ENCODE data around the gene C2orf78.
"Not testable (repeated sequence)": the region's sequence is repeated elsewhere in the genome, so short reads cannot be mapped to it uniquely, and the experiment has no call there.

The C2orf78 gene

GRCh38 chr2:73783883-73784282, at the start of gene C2orf78:
TSS of gene C2orf78 (plus strand) at chr2:73784183. CDS start at chr2:73784310, 127 bp downstream.
- not testable (repeated sequence) for DNase-seq (ENCODE audit: low spot score)

GRCh38 chr2:73736378-73736777, 47.6 kb upstream of the C2orf78 start:
- no peak for DNase-seq (ENCODE audit: low spot score)

GRCh38 chr2:73736855-73737779, 46.9 kb upstream of the C2orf78 start, which contains the start of gene TPRKB:
TSS of gene TPRKB (minus strand) at chr2:73737345. CDS start at chr2:73734569, 2,776 bp downstream.
- DNase-seq (ENCODE audit: low spot score): peak; percentile 99

GRCh38 chr2:73739101-73739500, 44.9 kb upstream of the C2orf78 start:
- DNase-seq (ENCODE audit: low spot score): no peak

GRCh38 chr2:73740767-73741166, 43.2 kb upstream of the C2orf78 start:
- DNase-seq (ENCODE audit: low spot score): no peak

GRCh38 chr2:73746015-73746876, 37.7 kb upstream of the C2orf78 start:
- no peak for DNase-seq (ENCODE audit: low spot score)

GRCh38 chr2:73746877-73747208, 37.1 kb upstream of the C2orf78 start:
- no peak for DNase-seq (ENCODE audit: low spot score)

GRCh38 chr2:73749314-73749713, 34.7 kb upstream of the C2orf78 start:
- DNase-seq (ENCODE audit: low spot score): no peak

- DNase-seq (ENCODE audit: low spot score): not testable (repeated sequence)
Observed at GRCh38 chr2:73754332-73754731, 29.7 kb upstream of the C2orf78 start.

- DNase-seq (ENCODE audit: low spot score): peak; percentile 25
Observed at GRCh38 chr2:73759285-73759764, 24.7 kb upstream of the C2orf78 start.

- DNase-seq (ENCODE audit: low spot score): no peak
Observed at GRCh38 chr2:73759904-73760303, 24.1 kb upstream of the C2orf78 start.

- DNase-seq (ENCODE audit: low spot score): peak; percentile 23
Observed at GRCh38 chr2:73762571-73762970, 21.4 kb upstream of the C2orf78 start.

GRCh38 chr2:73764945-73765344, 19.0 kb upstream of the C2orf78 start:
- no peak for DNase-seq (ENCODE audit: low spot score)

- no peak for DNase-seq (ENCODE audit: low spot score)
Observed at GRCh38 chr2:73766349-73766748, 17.6 kb upstream of the C2orf78 start.

GRCh38 chr2:73766994-73767393, 17.0 kb upstream of the C2orf78 start:
- DNase-seq (ENCODE audit: low spot score): no peak

GRCh38 chr2:73770725-73771124, 13.3 kb upstream of the C2orf78 start:
- DNase-seq (ENCODE audit: low spot score): no peak

- DNase-seq (ENCODE audit: low spot score): no peak
Observed at GRCh38 chr2:73772819-73773218, 11.2 kb upstream of the C2orf78 start.

GRCh38 chr2:73776381-73776780, 7.6 kb upstream of the C2orf78 start:
- DNase-seq (ENCODE audit: low spot score): no peak

GRCh38 chr2:73776869-73777519, 7.0 kb upstream of the C2orf78 start:
- no peak for DNase-seq (ENCODE audit: low spot score)

- DNase-seq (ENCODE audit: low spot score): not testable (repeated sequence)
Observed at GRCh38 chr2:73778867-73779466, 5.0 kb upstream of the C2orf78 start.

- peak; percentile 98 for DNase-seq (ENCODE audit: low spot score)
Observed at GRCh38 chr2:73779467-73780236, 4.3 kb upstream of the C2orf78 start, which contains the start of gene DUSP11. TSS of gene DUSP11 (minus strand) at chr2:73780103. CDS start at chr2:73779974, 129 bp downstream.

Measured in AG08395 (cell line).